SH-SY5Y (cell line): ENCODE measurements around the gene GRK6.

Experiments
- GATA2 ChIP-seq: IDR thresholded peaks from 2 replicates; pipeline ENCODE4 v1.6.1; 2011; ENCODE audit warnings: mild to moderate bottlenecking, low read depth, low read length
- GATA3 ChIP-seq: IDR thresholded peaks from 2 replicates; pipeline ENCODE4 v1.6.1; 2011; ENCODE audit warnings: low read depth, mild to moderate bottlenecking, low read length, moderate library complexity

- TF ChIP-seq GATA2: no peak
- TF ChIP-seq GATA3: no peak
Observed at GRCh38 chr5:177462021-177462670, 35.7 kb downstream of the GRK6 start.
